Left renal cortex interstitium (tissue), 4 donors: ENCODE measurements around the gene R3HDML. TPM values are rescaled to one million over a fixed set of nuclear protein-coding genes. Genes with fewer than 3 reads are reported as not detected.
"Not testable (repeated sequence)": the region's sequence is repeated elsewhere in the genome, so short reads cannot be mapped to it uniquely, and the experiment has no call there.

Source experiments
- DNase-seq, 4 donors: peaks; one replicate each; pipeline ENCODE4 v3.0.0-alpha.2; 2013; ENCODE audit warnings: low read depth in 4 of 4, low spot score in 2 of 4, missing footprints in 1 of 4
- polyA plus RNA-seq, 4 donors: library from polyadenylated mRNA; unstranded; fragments of 120-200 nt; gene quantifications; one replicate each; pipeline ENCODE4 v1.2.1, GENCODE V29; 2013; ENCODE audit not compliant: insufficient read length in 4 of 4

The R3HDML gene
- under 1 TPM in 3 of 4 donors, not detected in 1; 0.14 to 0.95 (median 0.42) TPM for polyA plus RNA-seq

- no peak for DNase-seq
These were observed at the start of gene R3HDML for GRCh38 chr20:44336725-44337380. TSS of gene R3HDML (plus strand) at chr20:44337043. CDS start at chr20:44337158, 115 bp downstream.

- no peak for DNase-seq
These were observed 49.4 kb upstream of the R3HDML start for GRCh38 chr20:44287272-44288097.

- DNase-seq: no peak
These were observed 48.6 kb upstream of the R3HDML start for GRCh38 chr20:44288252-44288651.

- no peak for DNase-seq
These were observed 45.1 kb upstream of the R3HDML start for GRCh38 chr20:44291754-44292153.

- DNase-seq: no peak
These were observed 40.8 kb upstream of the R3HDML start for GRCh38 chr20:44296011-44296410.

GRCh38 chr20:44297721-44298120 is 39.1 kb upstream of the R3HDML start:
- no peak for DNase-seq

- not testable (repeated sequence) for DNase-seq
These were observed 37.8 kb upstream of the R3HDML start for GRCh38 chr20:44299011-44299535.

GRCh38 chr20:44301285-44301684 is 35.6 kb upstream of the R3HDML start:
- DNase-seq: no peak

- no peak for DNase-seq
These were observed 34.7 kb upstream of the R3HDML start for GRCh38 chr20:44302026-44302669.

GRCh38 chr20:44302736-44303135 is 34.1 kb upstream of the R3HDML start:
- DNase-seq: no peak

- no peak for DNase-seq
These were observed 32.5 kb upstream of the R3HDML start for GRCh38 chr20:44304383-44304782.

GRCh38 chr20:44306927-44307326 is 29.9 kb upstream of the R3HDML start:
- no peak for DNase-seq

- no peak for DNase-seq
These were observed 26.8 kb upstream of the R3HDML start for GRCh38 chr20:44309763-44310663.

GRCh38 chr20:44310664-44311639 is 25.9 kb upstream of the R3HDML start, which contains the start of gene FITM2:
TSS of gene FITM2 (minus strand) at chr20:44311202. CDS start at chr20:44311148, 54 bp downstream.
- peak; percentile 90 to 93 (median 92) for DNase-seq

- DNase-seq: no peak
These were observed 22.0 kb upstream of the R3HDML start for GRCh38 chr20:44314870-44315269.

- no peak for DNase-seq
These were observed 16.9 kb upstream of the R3HDML start for GRCh38 chr20:44319839-44320422.

- DNase-seq: no peak
These were observed 12.5 kb upstream of the R3HDML start for GRCh38 chr20:44324343-44324742.

- DNase-seq: no peak
These were observed 10.3 kb upstream of the R3HDML start for GRCh38 chr20:44326391-44327159.
